Muscle layer of colon (tissue), 2 donors: ENCODE results near the gene TMEM217.
"Not testable (repeated sequence)": the region's sequence is repeated elsewhere in the genome, so short reads cannot be mapped to it uniquely, and the experiment has no call there.

Experiments
- H3K27ac ChIP-seq: one replicate; pipeline ENCODE4 v1.7.0; 2013; ENCODE audit warnings: low read depth, mild to moderate bottlenecking, low read length, moderate library complexity
- H3K27me3 ChIP-seq, 2 donors: one replicate each; pipeline ENCODE4 v1.7.0; 2013; ENCODE audit warnings: low read length in 2 of 2, mild to moderate bottlenecking in 2 of 2; ENCODE audit not compliant: insufficient read depth in 2 of 2, control insufficient read depth in 1 of 2
- H3K36me3 ChIP-seq: one replicate; pipeline ENCODE4 v1.7.0; 2013; ENCODE audit warnings: mild to moderate bottlenecking, low read length; ENCODE audit not compliant: insufficient read depth
- H3K4me1 ChIP-seq: one replicate; pipeline ENCODE4 v1.7.0; 2013; ENCODE audit warnings: mild to moderate bottlenecking, low read length; ENCODE audit not compliant: insufficient read depth
- H3K4me3 ChIP-seq, 2 donors: one replicate each; pipeline ENCODE4 v1.7.0; 2013; ENCODE audit warnings: low read length in 2 of 2, low read depth in 1 of 2, mild to moderate bottlenecking in 1 of 2, moderate library complexity in 1 of 2
- H3K9ac ChIP-seq: one replicate; pipeline ENCODE4 v1.7.0; 2013; ENCODE audit warnings: low read length
- H3K9me3 ChIP-seq: one replicate; pipeline ENCODE4 v1.7.0; 2013; ENCODE audit warnings: mild to moderate bottlenecking, low read length
- donor health status: abdominal sarcoma.
- donor health status: Adenocarcinoma of cecum.

The TMEM217 gene

DNA sequence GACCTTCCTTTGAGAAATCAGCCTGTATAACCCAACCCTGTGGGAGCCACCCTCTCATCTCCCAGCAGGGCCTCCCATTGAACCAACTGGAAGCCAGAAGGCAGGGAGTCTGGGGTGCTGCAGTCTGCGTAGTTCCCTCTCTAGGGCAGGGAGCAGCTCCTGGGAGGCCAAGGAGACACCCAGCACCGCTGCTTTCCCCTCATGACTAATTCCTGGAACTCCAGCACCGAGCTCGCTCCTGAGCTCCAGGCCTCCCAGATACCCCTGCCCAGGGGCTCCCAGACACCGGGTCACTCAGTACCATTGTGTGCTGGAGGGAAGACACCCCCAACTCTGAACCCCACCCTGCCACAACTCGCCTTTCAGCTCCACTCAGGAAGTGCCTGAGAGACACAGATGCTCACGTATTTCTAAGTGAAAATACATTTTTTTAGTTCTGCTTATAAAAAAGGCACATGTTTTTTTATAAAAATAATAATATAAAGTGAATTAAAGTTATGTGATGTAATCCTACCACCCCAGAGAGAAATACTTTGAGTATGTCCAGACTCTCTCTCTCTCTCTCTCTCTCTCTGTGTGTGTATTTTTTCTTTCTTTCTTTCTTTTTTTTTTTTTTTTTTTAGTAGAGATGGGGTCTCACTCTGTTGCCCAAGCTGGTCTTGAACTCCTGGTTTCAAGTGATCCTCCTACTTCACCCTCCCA, 70.5 kb downstream of the TMEM217 start:
- no peak overlapping the region for H3K27ac ChIP-seq
- H3K4me1 ChIP-seq, result no peaks in the 10 kb centered on the region
- H3K27me3 ChIP-seq, result no peaks in the 10 kb centered on the region
- H3K9ac ChIP-seq, result no peak overlapping the region
- no peaks in the 10 kb centered on the region for H3K36me3 ChIP-seq
- no peaks in the 10 kb centered on the region for H3K9me3 ChIP-seq
- H3K4me3 ChIP-seq, result no peak overlapping the region

DNA sequence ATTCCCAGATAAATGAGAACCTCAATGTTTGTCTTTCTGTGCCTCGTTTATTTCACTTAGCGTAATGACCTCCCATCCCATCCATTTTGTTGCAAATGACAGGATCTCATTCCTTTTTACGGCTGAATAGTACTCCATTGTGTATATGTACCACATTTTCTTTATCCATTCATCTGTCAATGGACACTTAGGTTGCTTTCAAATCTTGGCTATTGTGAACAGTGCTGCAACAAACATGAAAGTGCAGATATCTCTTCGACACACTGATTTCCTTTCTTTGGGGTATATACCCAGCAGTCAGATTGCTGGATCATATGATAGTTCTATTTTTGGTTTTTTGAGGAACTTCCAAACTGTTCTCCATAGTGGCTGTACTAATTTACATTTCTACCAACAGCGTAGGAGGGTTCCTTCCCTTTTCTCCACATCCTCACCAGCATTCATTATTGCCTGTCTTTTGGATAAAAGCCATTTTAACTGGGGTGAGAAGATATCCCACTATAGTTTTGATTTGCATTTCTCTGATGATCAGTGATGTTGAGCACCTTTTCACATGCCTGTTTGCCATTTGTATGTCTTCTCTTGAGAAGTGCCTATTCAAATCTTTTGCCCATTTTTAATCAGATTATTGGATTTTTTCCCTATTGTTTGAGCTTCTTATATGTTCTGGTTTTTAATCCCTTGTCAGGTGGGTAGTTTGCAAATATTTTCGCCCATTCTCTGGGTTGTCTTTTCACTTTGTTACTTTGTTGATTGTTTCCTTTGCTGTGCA, 71.8 kb downstream of the TMEM217 start:
- H3K27ac ChIP-seq, H3K4me1 ChIP-seq: not testable (repeated sequence)

GRCh38 chr6:37182736-37183590, 75.0 kb downstream of the TMEM217 start:
- H3K27me3 ChIP-seq, result no peaks in the 10 kb centered on the region
- H3K9ac ChIP-seq, result no peak overlapping the region
- no peak overlapping the region for H3K4me3 ChIP-seq
- H3K27ac ChIP-seq, result peak overlapping the region; percentile 25
- no peaks in the 10 kb centered on the region for H3K36me3 ChIP-seq
- H3K4me1 ChIP-seq, result no peaks in the 10 kb centered on the region
- no peaks in the 10 kb centered on the region for H3K9me3 ChIP-seq

More for the DNA sequence above, 71.8 kb downstream of the TMEM217 start:
- H3K27me3 ChIP-seq, H3K9me3 ChIP-seq, H3K4me3 ChIP-seq, H3K9ac ChIP-seq, H3K36me3 ChIP-seq: not testable (repeated sequence)

DNA sequence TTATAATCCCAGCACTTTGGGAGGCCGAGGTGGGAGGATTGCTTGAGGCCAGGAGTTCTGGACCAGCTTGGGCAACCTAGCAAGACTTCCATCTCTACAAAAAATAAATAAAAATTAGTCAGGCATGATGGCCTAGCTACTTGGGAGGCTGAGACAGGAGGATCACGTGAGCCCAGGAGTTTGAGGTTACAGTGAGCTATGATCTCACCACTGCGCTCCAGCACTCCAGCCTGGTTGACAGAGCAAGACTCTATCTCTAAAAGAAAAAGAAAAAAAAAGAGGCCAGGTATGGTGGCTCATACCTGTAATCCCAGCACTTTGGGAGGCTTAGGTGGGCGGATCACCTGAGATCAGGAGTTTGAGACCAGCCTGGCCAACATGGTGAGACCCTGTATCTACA, 77.3 kb downstream of the TMEM217 start:
- H3K4me1 ChIP-seq, result not testable (repeated sequence)

DNA sequence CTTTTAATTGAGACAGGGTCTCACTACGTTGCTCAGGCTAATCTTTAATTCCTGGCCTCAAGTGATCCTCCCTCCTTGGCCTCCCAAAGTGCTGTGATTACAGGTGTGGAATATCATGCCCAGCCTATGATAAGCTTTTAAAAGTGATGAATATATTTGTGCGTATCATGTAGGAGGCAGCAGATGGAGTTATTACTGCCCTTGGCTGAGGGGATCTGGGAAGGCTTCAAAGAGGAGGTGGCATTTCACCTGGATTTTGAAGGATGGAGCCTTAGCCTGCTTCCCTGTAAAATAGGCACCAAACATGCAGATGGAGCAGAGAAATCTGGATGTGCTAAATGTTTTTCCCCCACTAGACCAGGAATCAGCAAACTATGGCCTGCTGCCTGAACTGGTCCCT, 77.9 kb downstream of the TMEM217 start:
- H3K36me3 ChIP-seq, result peaks cover 2% of the 10 kb centered on the region
- no peak overlapping the region for H3K4me3 ChIP-seq
- H3K27ac ChIP-seq, result no peak overlapping the region
- no peaks in the 10 kb centered on the region for H3K27me3 ChIP-seq
- H3K9ac ChIP-seq, result no peak overlapping the region
- no peaks in the 10 kb centered on the region for H3K4me1 ChIP-seq
- no peaks in the 10 kb centered on the region for H3K9me3 ChIP-seq

More for the DNA sequence above, 77.3 kb downstream of the TMEM217 start:
- not testable (repeated sequence) for H3K9ac ChIP-seq, H3K27ac ChIP-seq, H3K9me3 ChIP-seq, H3K4me3 ChIP-seq, H3K36me3 ChIP-seq, H3K27me3 ChIP-seq

GRCh38 chr6:37177935-37178517, 79.9 kb downstream of the TMEM217 start:
- no peaks in the 10 kb centered on the region for H3K9me3 ChIP-seq
- peaks cover 17% of the 10 kb centered on the region for H3K4me1 ChIP-seq
- no peaks in the 10 kb centered on the region for H3K27me3 ChIP-seq
- no peak overlapping the region for H3K27ac ChIP-seq
- H3K36me3 ChIP-seq, result peaks cover 23% of the 10 kb centered on the region
- no peak overlapping the region for H3K4me3 ChIP-seq
- no peak overlapping the region for H3K9ac ChIP-seq

- no peak overlapping the region for H3K4me3 ChIP-seq
Measured at GRCh38 chr6:37177077-37177934, 80.6 kb downstream of the TMEM217 start.

DNA sequence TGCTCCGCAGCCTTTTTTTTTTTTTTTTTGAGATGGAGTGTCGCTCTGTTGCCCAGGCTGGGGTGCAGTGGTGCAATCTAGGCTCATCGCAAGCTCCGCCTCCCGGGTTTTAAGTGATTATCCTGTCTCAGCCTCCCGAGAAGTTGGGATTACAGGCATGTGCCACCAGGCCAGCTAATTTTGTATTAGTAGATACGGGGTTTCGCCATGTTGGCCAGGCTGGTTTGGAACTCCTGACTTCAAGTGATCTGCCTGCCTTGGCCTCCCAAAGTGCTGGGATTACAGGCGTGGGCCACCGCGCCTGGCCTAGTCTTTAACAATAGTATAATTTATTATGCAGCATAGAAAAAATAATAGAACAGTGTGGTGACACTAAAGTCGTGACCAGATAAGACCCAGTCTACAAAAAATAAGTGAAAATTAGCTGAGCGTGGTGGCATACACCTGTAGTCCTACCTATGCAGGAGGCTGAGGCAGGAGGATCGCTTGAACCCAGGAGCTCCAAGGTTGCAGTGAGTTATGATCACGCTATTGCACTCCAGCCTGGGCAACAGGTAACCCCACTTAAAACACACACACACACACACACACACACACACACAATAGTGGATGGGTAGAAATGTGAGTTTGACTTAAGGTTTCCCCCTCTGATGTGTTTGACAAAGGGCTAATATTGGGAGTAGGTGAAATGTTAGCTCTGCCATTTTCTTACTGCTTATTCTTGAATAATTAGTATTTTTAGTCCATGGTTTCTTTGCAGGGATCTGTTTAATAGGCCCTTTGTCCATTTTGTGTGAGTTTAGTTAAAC, 81.5 kb downstream of the TMEM217 start:
- H3K27me3 ChIP-seq, result no peaks in the 10 kb centered on the region
- H3K9me3 ChIP-seq, result no peaks in the 10 kb centered on the region
- H3K4me3 ChIP-seq, result no peak overlapping the region
- H3K4me1 ChIP-seq, result peaks cover 25% of the 10 kb centered on the region
- no peak overlapping the region for H3K9ac ChIP-seq
- H3K27ac ChIP-seq, result no peak overlapping the region
- peaks cover 30% of the 10 kb centered on the region for H3K36me3 ChIP-seq

More at GRCh38 chr6:37177077-37177934, 80.6 kb downstream of the TMEM217 start:
- Histone ChIP-seq H3K9ac (no peak overlapping the region), H3K4me1 (peaks cover 25% of the 10 kb centered on the region), H3K36me3 (peaks cover 30% of the 10 kb centered on the region), H3K27me3 (no peaks in the 10 kb centered on the region), H3K27ac (no peak overlapping the region), H3K9me3 (no peaks in the 10 kb centered on the region)

- no peak overlapping the region for H3K4me3 ChIP-seq
Measured at GRCh38 chr6:37175332-37176267, 82.3 kb downstream of the TMEM217 start.

More at GRCh38 chr6:37175332-37176267, 82.3 kb downstream of the TMEM217 start:
- Histone ChIP-seq H3K36me3 (peaks cover 30% of the 10 kb centered on the region), H3K9ac (no peak overlapping the region), H3K27ac (no peak overlapping the region), H3K9me3 (no peaks in the 10 kb centered on the region), H3K4me1 (peaks cover 25% of the 10 kb centered on the region), H3K27me3 (no peaks in the 10 kb centered on the region)
